GM10847 (cell line): ENCODE measurements around the gene RARB.

ENCODE experiments used
- POLR2A ChIP-seq: IDR thresholded peaks from 2 replicates; pipeline ENCODE4 v1.6.1; 2011; ENCODE audit not compliant: insufficient read length; ENCODE audit errors: extremely low read depth

The RARB gene

DNA sequence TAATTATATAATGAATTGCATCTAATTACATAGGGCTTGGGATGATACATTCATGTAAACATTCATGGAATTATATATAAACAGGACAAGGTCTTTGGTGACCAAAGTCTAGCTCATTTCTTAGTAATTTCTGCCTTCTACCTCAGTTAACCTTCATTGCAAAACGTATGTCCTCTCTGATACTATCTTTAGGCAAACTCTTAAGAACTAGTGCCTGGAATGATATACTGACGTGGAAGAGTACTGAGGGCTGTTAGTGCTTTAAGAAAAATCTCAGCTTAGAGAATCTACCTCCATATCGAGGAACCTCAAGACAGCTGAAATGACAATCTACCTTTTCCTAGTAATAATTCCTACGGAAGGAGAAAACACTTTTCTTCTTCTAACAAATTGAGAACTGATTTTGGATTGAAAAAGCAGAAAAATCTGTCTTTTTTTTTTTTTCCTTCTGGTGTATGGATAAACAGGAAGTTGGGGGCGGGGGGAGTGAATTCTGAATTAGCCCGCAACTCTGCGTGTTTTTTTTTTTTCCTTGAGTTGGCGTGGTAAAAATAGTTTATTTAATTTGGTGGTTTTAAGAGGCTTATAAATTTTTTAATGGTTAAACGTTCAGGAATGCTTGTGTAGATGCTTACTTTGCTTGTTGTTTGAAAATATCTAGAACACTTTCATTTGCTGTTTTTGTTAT lies 43.2 kb downstream of the RARB start:
- no peak for TF ChIP-seq POLR2A

DNA sequence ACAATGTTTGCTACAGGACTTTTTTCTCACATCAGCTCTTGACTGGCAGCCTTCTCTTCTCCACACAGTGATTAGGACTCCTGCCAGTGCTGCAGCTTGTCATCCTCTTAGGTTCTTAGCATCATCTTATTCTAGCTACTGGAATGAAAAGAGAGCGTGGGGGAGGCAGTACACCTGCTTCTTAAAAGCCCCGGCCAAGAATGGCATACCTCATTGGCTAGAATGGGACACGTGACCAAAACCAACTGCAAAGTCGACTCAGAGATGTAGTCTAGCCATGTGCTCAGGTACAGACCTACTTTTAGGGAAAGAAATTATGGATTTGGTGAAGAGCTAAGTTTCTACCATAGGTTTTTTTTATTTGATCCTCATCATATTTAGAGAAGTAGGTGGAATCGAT lies 44.1 kb downstream of the RARB start:
- TF ChIP-seq POLR2A, result no peak

GRCh38 chr3:25472731-25473130 lies 44.7 kb downstream of the RARB start:
- no peak for TF ChIP-seq POLR2A

DNA sequence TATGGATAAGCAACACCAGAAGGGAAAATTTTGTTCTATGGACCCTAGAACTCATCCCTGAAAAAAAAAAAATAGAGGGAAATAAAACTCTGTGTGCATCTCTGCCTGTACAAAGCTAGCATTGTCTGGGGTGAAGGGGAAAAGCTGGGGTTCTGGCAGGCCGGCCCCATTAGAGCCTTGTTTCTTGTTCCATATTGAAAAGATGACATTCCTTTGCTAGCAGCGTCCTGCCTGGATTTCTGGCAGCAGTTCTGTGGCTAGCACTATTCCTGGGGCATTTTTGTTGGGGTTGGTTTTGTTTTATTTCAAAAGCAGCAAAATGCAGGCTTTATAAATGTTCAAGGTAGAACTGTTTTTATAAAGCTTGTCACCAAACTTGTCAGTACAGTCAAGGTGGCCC lies 45.2 kb downstream of the RARB start:
- no peak for TF ChIP-seq POLR2A

DNA sequence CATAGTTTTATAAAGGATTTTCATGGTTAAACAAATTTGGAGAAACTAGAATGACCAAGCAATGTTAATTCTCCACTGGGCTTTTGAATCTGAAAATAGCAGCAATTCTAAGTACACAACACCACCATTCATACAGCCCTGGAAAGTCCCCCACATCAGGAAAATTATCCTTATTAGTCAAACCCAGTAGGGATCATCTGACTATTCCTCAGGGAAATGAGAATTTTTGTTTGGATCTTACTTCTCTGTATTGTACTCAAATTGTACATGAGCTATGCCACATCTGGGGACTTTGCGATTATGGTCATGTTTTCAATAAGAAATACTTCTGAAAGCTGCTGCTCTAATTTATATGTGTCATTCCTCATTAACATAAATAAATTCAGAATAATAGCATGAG lies 46.0 kb downstream of the RARB start:
- TF ChIP-seq POLR2A, result no peak

DNA sequence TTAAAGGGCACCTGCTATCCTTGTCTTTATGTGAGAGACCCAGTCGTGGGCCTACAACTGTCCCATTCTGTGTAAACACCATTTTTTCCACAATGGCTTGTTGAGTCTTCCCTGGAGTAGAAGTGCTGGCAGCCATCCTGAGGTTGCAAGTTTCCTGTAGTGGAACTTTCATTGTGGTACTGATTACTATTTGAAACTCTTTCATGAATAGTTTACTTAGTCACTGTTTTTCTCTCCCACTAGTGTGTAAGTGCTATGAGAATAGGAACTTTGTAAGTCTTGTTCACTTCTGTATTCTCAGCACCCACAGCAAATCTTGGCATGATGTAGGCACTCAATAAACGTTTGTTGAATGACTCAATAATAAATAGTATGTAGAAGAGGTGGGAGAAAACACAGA lies 48.6 kb downstream of the RARB start:
- TF ChIP-seq POLR2A, result no peak

DNA sequence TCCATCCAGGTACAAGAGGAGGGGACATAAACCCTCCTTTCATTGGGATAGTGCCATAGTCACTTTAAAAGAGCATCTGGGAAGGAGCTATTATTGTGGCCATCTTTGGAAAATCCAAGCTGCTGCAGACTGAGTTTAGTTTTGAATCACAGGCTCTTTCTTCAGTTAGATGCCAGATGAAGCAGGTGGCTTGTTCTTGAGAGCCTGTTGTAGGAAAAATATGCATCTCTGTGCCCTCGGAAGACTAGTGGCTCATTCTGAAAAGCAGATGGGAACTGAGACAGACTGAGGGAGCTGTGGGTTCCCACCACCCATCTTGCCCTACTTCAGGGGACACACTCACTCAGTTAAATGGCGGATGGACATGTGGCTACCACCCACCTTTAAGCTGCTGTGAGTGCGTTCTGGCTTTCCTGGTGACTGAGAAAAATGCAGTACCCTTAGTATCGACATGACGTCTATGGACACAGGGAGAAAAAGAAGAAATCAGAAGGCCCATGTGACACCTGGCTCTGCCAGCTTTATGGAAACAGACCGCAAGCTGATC lies 50.2 kb downstream of the RARB start:
- no peak for TF ChIP-seq POLR2A

GRCh38 chr3:25478964-25479726 lies 51.1 kb downstream of the RARB start:
- no peak for TF ChIP-seq POLR2A

GRCh38 chr3:25479727-25480010 lies 51.6 kb downstream of the RARB start:
- TF ChIP-seq POLR2A, result no peak

- no peak for TF ChIP-seq POLR2A
Observed at GRCh38 chr3:25480811-25481210, 52.7 kb downstream of the RARB start.

GRCh38 chr3:25481386-25481785 lies 53.3 kb downstream of the RARB start:
- TF ChIP-seq POLR2A, result no peak

DNA sequence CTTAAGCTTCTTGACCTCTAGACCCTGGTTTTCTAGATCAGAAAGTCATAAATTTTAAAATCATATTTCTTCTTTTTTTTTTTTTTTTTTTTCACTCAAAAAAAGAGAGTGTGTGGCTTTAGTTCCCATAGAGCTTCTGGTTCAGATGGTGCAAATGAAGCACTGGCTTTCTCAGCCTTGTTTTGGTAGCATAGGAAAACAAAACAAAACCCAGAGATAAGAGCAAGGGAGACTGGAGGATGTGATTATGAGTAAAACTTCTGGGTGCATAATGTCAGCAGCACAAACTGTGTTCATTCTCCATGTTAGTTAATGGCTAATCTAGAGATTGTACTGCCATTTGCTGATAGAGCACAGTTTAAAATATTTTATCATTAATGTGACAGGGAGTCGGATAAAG lies 55.4 kb downstream of the RARB start:
- TF ChIP-seq POLR2A, result no peak

GRCh38 chr3:25485673-25486072 lies 57.6 kb downstream of the RARB start:
- TF ChIP-seq POLR2A, result no peak

GRCh38 chr3:25486932-25487331 lies 58.9 kb downstream of the RARB start:
- TF ChIP-seq POLR2A, result no peak

DNA sequence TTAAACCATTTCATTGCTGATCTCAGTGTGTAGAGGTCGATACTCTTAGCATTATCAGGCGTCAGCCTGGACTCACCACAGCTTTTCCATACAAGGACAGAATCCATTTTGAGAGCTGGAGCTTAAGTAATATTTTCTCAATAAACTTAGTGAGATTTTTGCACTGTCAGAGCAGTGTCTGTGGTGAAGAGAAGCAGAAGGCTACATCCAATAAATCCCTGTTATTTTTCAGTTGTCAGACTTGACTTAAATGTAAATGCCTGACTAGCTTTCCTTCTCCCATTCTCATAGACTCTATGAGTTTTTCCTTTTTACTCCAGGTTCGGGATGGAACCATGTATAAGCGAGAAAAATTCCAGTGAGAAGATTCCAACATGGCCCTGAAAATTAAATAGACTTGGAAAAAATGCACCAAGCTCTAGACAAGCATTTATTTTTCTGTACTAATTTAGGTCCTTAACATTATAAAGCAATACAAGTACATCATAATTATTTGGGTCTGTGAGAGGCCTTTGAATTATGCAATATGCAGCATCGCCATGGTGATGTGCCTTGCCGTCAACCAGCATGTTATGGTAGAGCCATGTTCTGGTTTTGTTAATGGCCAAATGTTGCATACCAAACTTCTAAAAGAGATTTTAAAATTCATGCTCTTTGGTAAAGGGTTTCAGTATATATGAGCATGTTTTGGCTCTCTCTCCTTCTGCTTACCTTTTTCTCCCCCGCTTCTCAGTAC lies 62.0 kb downstream of the RARB start:
- TF ChIP-seq POLR2A, result no peak

- TF ChIP-seq POLR2A, result no peak
Observed at GRCh38 chr3:25493246-25493645, 65.2 kb downstream of the RARB start.
